Neural cell (in vitro differentiated cells): Measurements from ENCODE around the gene SFXN1. TPM values are rescaled to one million over a fixed set of nuclear protein-coding genes. Genes with fewer than 3 reads are reported as not detected.
A peak's percentile ranks its signal among the peaks of the same experiment; 100 is the strongest.

ENCODE experiments used
- H2AFZ ChIP-seq: fragments of 200-600, 300-800 bp; sonication (generic), shearing (Covaris generic); 2 replicates; pipeline ENCODE4 v1.6.0; 2014; ENCODE audit warnings: low read depth, mild to moderate bottlenecking, antibody characterized with exemption, low read length, moderate library complexity
- H3F3A ChIP-seq: fragments of 200-600 bp; shearing (Covaris generic); 2 replicates; pipeline ENCODE4 v1.6.1; 2016; ENCODE audit warnings: mild to moderate bottlenecking, moderate library complexity, mixed read lengths, antibody characterized with exemption, low read length; ENCODE audit not compliant: insufficient read depth, poor library complexity, severe bottlenecking
- H3K27ac ChIP-seq: fragments of 200-600, 300-800 bp; sonication (generic), shearing (Covaris generic); 2 replicates; pipeline ENCODE4 v1.5.1; 2014; ENCODE audit warnings: mild to moderate bottlenecking, low read length, moderate library complexity
- H3K27me3 ChIP-seq: fragments of 300-800, 200-600 bp; sonication (generic), shearing (Covaris generic); 2 replicates; pipeline ENCODE4 v1.6.0; 2014; ENCODE audit warnings: mild to moderate bottlenecking, low read depth, low read length, moderate library complexity; ENCODE audit not compliant: insufficient read depth
- H3K36me3 ChIP-seq: fragments of 300-800, 200-600 bp; sonication (generic), shearing (Covaris generic); 2 replicates; pipeline ENCODE4 v1.5.1; 2014; ENCODE audit warnings: mild to moderate bottlenecking, antibody characterized with exemption, low read length, moderate library complexity; ENCODE audit not compliant: insufficient read depth
- H3K4me2 ChIP-seq: fragments of 300-800, 200-600 bp; sonication (generic), shearing (Covaris generic); 2 replicates; pipeline ENCODE4 v1.6.0; 2014; ENCODE audit warnings: mild to moderate bottlenecking, low read length
- H3K4me3 ChIP-seq: fragments of 300-800, 200-600 bp; sonication (generic), shearing (Covaris generic); 2 replicates; pipeline ENCODE4 v1.5.1; 2014; ENCODE audit warnings: mild to moderate bottlenecking, low read length, moderate library complexity
- H3K79me2 ChIP-seq: fragments of 200-600 bp; shearing (Covaris generic); replicated peaks from 2 replicates; pipeline ENCODE4 v1.6.0; 2014; ENCODE audit warnings: mild to moderate bottlenecking, low read length, moderate library complexity; ENCODE audit not compliant: insufficient read depth
- H3K9ac ChIP-seq: fragments of 300-800, 200-600 bp; sonication (generic), shearing (Covaris generic); 2 replicates; pipeline ENCODE4 v1.6.1; 2016; ENCODE audit warnings: mild to moderate bottlenecking, low read length, mixed read lengths
- H3K9me2 ChIP-seq: fragments of 200-600 bp; shearing (Covaris generic); 2 replicates; pipeline ENCODE4 v1.6.1; 2016; ENCODE audit warnings: mild to moderate bottlenecking, low read length, mixed read lengths; ENCODE audit not compliant: insufficient read depth
- H3K9me3 ChIP-seq: fragments of 200-600, 300-800 bp; sonication (generic), shearing (Covaris generic); 2 replicates; pipeline ENCODE4 v1.6.1; 2016; ENCODE audit warnings: mild to moderate bottlenecking, mixed run types, low read length, moderate library complexity, mixed read lengths
- H4K20me1 ChIP-seq: fragments of 200-600 bp; shearing (Covaris generic); 2 replicates; pipeline ENCODE4 v1.6.1; 2016; ENCODE audit warnings: mild to moderate bottlenecking, mixed run types; ENCODE audit not compliant: insufficient read depth
- EP300 ChIP-seq: fragments of 450-650 bp; conservative IDR thresholded peaks from 2 replicates; pipeline ENCODE4 v1.6.1; 2014; ENCODE audit warnings: antibody characterized with exemption, mild to moderate bottlenecking, moderate library complexity; ENCODE audit not compliant: poor library complexity, severe bottlenecking
- EZH2 ChIP-seq: fragments of 200-600, 300-800 bp; shearing (Covaris generic), sonication (generic); IDR thresholded peaks from 2 replicates; pipeline ENCODE4 v1.6.1; 2014; ENCODE audit warnings: antibody characterized with exemption, low read length, borderline replicate concordance, mild to moderate bottlenecking; ENCODE audit not compliant: insufficient read depth, poor library complexity, severe bottlenecking
- MXI1 ChIP-seq: fragments of 450-650 bp; conservative IDR thresholded peaks from 2 replicates; pipeline ENCODE4 v1.6.1; 2014; ENCODE audit warnings: antibody characterized with exemption, mild to moderate bottlenecking; ENCODE audit not compliant: poor library complexity, severe bottlenecking
- POLR2AphosphoS5 ChIP-seq: IDR thresholded peaks from 2 replicates; pipeline ENCODE4 v1.6.1; 2012
- RAD21 ChIP-seq: fragments of 450-650 bp; conservative IDR thresholded peaks from 2 replicates; pipeline ENCODE4 v1.6.1; 2014; ENCODE audit warnings: antibody characterized with exemption, mild to moderate bottlenecking, moderate library complexity
- SMC3 ChIP-seq: fragments of 450-650 bp; conservative IDR thresholded peaks from 2 replicates; pipeline ENCODE4 v1.6.1; 2014; ENCODE audit warnings: antibody characterized with exemption, mild to moderate bottlenecking, moderate library complexity; ENCODE audit not compliant: poor library complexity
- TAF1 ChIP-seq: IDR thresholded peaks from 2 replicates; pipeline ENCODE4 v1.6.1; 2012; ENCODE audit warnings: low read depth
- polyA plus RNA-seq: library from polyadenylated mRNA; depleted of rRNA; stranded (reverse); fragments of >200 nt; gene quantifications from 2 replicates; pipeline ENCODE4 v1.2.3, GENCODE V29; 2014
- TF ChIP-seq, protein P1 (sequence below): fragments of 450-650 bp; IDR thresholded peaks from 2 replicates; pipeline ENCODE4 v1.5.1; 2014; ENCODE audit warnings: antibody characterized with exemption, mild to moderate bottlenecking, moderate library complexity; ENCODE audit not compliant: poor library complexity, severe bottlenecking
- TF ChIP-seq, protein P2 (sequence below): IDR thresholded peaks from 2 replicates; pipeline ENCODE4 v1.6.1; 2012; ENCODE audit warnings: borderline replicate concordance

The SFXN1 gene
- polyA plus RNA-seq, 1 donor from 2014 or later = 109 TPM

- Histone ChIP-seq H3K9ac (peak overlapping the region; percentile 87), H3K27me3 (no peaks in the 10 kb centered on the region), H3K4me3 (peak overlapping the region; percentile 83), H3K79me2 (peaks cover 53% of the 10 kb centered on the region), H3K9me2 (no peaks in the 10 kb centered on the region), H2AFZ (peak overlapping the region; percentile 57), H4K20me1 (no peaks in the 10 kb centered on the region), H3K36me3 (peaks cover 10% of the 10 kb centered on the region), H3F3A (no peaks in the 10 kb centered on the region), H3K4me2 (peak overlapping the region; percentile 64), H3K27ac (peak overlapping the region; percentile 64), H3K9me3 (no peaks in the 10 kb centered on the region)
- TF ChIP-seq EP300 (no peak), EZH2 (no peak), RAD21 (no peak), MXI1 (no peak), SMC3 (no peak), POLR2AphosphoS5 (no peak), TAF1 (no peak)
- TF ChIP-seq, protein P1, sequence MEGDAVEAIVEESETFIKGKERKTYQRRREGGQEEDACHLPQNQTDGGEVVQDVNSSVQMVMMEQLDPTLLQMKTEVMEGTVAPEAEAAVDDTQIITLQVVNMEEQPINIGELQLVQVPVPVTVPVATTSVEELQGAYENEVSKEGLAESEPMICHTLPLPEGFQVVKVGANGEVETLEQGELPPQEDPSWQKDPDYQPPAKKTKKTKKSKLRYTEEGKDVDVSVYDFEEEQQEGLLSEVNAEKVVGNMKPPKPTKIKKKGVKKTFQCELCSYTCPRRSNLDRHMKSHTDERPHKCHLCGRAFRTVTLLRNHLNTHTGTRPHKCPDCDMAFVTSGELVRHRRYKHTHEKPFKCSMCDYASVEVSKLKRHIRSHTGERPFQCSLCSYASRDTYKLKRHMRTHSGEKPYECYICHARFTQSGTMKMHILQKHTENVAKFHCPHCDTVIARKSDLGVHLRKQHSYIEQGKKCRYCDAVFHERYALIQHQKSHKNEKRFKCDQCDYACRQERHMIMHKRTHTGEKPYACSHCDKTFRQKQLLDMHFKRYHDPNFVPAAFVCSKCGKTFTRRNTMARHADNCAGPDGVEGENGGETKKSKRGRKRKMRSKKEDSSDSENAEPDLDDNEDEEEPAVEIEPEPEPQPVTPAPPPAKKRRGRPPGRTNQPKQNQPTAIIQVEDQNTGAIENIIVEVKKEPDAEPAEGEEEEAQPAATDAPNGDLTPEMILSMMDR = no peak
- TF ChIP-seq, protein P2, sequence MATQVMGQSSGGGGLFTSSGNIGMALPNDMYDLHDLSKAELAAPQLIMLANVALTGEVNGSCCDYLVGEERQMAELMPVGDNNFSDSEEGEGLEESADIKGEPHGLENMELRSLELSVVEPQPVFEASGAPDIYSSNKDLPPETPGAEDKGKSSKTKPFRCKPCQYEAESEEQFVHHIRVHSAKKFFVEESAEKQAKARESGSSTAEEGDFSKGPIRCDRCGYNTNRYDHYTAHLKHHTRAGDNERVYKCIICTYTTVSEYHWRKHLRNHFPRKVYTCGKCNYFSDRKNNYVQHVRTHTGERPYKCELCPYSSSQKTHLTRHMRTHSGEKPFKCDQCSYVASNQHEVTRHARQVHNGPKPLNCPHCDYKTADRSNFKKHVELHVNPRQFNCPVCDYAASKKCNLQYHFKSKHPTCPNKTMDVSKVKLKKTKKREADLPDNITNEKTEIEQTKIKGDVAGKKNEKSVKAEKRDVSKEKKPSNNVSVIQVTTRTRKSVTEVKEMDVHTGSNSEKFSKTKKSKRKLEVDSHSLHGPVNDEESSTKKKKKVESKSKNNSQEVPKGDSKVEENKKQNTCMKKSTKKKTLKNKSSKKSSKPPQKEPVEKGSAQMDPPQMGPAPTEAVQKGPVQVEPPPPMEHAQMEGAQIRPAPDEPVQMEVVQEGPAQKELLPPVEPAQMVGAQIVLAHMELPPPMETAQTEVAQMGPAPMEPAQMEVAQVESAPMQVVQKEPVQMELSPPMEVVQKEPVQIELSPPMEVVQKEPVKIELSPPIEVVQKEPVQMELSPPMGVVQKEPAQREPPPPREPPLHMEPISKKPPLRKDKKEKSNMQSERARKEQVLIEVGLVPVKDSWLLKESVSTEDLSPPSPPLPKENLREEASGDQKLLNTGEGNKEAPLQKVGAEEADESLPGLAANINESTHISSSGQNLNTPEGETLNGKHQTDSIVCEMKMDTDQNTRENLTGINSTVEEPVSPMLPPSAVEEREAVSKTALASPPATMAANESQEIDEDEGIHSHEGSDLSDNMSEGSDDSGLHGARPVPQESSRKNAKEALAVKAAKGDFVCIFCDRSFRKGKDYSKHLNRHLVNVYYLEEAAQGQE = no peak
These were observed 943 bp downstream of the SFXN1 start for GRCh38 chr5:175479125-175479881.

DNA sequence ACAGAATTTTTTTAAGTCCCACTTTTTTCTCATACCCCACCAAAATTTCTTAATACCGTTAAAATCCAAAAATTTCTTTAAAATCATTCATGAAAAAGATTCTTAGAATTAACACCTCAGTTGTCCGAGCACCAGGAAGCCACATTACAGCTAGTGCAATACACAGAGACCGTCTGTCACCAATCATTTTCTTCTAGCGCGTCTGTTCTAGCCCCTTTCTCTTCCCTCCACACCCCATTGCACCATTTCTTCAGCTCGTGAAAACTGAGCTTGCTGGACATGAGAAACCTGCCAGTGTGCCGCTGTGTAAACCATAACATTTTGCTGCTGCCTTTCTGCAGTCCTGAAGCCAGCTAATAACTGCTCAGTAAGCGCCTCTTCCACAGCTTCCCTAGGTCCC is 5.0 kb downstream of the SFXN1 start:
- Histone ChIP-seq H3K4me3 (no peak overlapping the region), H4K20me1 (no peaks in the 10 kb centered on the region), H3K27me3 (no peaks in the 10 kb centered on the region), H3K9ac (no peak overlapping the region), H3K79me2 (peaks cover 76% of the 10 kb centered on the region), H3F3A (no peaks in the 10 kb centered on the region), H3K9me3 (no peaks in the 10 kb centered on the region), H3K36me3 (peaks cover 10% of the 10 kb centered on the region), H3K9me2 (no peaks in the 10 kb centered on the region), H2AFZ (no peak overlapping the region), H3K4me2 (no peak overlapping the region), H3K27ac (no peak overlapping the region)
- TF ChIP-seq, protein P2 = no peak
- TF ChIP-seq EZH2 (no peak), POLR2AphosphoS5 (no peak), TAF1 (no peak), EP300 (no peak), MXI1 (no peak), RAD21 (no peak), SMC3 (no peak)
- TF ChIP-seq, protein P1 = no peak
